Endometrial microvascular endothelial cells (primary cell): Measurements from ENCODE around the gene CMTM4. TPM values are rescaled to one million over a fixed set of nuclear protein-coding genes. Genes with fewer than 3 reads are reported as not detected.

ENCODE experiments used
- in situ Hi-C: cut with HindIII; loops from 2 replicates; pipeline ENCODE4 v1.10.0; 2017; ENCODE audit warnings: low sequenced_read_pairs, low pct_unique_long_range_greater_than_20kb; ENCODE audit errors: inconsistent ontology term
- total RNA-seq: library from RNA; depleted of rRNA; stranded (reverse); fragments of >200 nt; gene quantifications from one replicate; pipeline ENCODE4 v1.2.3, GENCODE V29; 2015; ENCODE audit errors: inconsistent ontology term

CMTM4 gene
- 2.5 TPM for total RNA-seq

DNA sequence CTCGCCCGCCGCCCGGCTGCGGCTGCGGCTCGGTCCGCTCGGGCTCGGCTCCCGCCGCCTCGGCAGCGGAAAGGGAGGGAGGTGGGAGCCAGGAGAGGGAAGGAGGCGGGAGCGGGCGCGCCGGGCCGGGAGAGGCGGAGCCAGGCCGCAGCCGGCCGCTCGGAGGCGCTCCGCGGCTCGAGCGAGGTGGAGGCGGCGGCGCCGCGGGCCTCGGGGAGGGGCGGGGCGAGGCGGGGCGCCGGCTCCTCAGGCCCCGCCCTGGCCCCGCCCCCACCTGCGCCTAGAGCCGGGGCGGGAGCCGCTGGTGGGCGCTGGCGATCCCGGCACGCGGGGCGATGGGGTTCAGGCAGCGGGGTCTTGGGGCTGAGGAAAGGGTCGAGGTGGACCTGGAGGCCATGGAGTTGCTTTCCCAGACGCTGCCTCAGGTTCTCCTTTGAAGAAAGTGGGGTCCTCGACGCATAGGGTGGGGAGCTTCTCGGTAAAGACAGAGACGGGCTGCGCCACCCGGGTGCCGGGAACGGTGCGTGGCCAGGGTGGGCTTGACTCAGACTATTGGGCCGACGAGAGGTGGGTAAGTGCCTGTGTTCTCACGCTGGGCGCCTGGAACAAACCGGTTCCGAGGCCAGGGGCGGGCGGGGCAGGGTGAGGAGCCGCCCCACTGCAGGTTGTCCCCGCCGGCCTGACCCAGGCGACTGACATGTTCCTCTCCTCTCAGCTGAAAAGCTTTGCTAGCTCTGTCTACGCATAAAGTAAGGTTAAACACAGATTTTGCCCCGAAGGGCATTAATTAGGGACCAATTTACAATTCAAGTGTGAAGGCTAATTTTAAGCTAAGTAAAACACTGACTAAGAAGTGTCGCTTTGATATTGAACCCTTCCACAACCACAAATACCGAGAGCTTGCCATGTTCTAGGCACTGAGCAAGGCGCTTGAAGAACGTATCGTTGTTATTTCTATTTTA, at the start of gene CMTM4:
Gene CMTM4 (minus strand): TSS at position 75 of the 962 bp plus-strand sequence. CDS start 218 bp downstream, outside the sequence.
- in situ Hi-C loops = no loop called here

DNA sequence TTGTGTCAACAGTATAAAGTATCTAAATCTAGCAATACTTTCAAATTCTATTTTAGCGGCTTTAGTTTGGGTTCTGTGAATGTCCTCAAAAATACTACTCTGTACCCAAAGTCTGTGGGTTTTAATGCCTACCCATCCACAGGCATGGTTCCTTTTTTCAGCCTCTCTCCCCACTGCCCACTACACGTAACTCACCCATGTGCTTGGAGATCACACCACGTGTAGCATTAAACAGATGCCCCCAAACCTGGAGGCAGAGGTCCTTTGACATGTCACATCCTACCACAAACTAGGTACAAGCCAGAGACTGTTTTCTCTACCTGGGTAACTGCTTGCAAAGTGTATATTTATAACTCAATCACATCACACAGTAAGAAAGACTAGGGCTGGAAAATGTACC, 49.5 kb upstream of the CMTM4 start:
- in situ Hi-C loops = no loop called here

DNA sequence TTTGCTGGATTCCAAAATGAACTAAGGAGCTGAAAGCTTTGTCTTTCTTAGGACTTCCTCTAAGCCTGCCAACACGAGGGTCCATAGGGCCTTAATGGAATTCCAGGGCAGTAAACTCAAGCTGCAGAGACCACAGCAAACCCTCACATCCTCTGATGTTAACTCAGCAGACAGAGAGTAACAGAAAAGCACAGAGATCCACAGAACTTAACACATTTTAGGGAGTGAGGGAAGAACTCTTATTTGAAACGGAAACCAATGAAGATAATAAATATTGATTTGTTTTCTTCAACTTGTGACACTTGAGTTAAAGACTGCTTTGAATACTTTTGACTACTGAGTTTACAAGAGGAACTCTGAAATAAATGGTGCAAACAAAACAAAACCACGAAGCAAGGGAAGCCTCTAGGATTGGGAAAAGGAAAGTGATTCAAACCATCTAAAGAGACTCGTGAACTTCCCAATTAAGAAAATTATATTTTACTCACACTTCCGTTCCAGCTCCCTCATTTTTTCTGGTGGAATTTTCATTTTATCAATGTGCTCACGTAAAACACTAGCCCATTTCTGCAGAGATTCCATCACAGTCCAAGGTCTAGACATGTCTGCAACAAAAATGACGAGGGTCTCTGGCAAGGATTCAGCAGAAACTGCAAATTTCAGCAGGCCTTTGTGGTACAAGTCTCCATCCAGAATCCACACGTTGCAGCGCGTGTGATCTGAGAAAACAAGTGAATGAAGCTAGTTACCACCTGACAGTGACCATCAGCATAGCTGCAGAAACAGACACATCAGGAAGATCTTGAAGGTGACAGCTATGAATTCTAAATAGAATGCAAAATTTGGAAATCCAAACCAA, 45.6 kb upstream of the CMTM4 start:
- in situ Hi-C loops = no loop called here

DNA sequence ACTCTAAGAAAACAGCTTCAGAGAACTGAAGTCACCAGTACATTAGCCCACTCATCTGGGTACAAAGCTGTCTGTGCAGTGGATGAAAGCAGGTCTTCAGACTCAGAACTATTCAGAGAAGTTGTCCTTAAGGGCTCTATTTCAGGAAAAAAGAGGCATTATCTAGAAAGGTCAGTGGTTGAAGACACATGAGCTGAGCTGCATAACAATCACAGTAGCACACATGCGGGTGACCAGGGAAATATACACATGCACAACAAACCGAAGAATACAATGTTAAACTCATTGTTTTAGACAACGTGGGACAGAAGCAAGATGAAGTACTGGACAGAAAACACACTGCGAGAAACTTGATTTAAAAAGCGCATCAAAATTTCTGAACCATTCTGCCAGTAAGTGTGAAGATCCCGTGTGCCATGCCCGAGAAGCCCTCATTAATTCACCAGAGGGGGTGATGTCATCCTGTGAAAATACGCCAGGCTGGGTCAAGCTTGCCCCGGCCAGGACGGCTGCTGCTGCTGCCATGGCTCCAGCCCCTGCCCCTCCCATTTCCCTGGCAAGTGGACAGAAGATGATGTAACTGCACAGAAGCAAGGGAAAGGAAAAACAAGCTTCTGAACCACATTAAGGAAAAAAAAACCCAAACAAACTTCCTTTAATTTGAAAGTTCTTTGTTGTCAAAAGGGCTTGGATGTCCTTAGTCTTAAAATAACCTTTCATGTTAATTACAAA, 44.8 kb upstream of the CMTM4 start:
- in situ Hi-C loops = no loop called here

DNA sequence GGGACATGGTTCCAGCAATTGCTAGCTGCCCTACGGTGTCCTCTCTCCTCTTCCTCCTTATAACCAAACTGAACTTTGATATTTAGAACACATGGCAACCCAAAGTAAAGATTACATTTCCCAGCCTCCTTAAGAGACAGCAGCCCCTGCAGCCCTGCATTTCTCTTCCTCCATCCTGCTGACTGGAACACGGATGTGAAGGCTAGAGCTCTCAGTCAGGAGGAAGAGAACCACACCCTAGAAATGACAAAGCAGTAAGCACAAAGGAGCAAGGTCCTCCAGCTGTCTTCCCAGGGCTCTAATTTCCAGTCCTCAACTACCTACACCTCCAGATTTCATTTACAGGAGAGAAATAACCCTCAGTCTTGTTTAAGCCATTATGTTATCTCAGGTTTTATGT, 44.0 kb upstream of the CMTM4 start:
- in situ Hi-C loops = no loop called here

DNA sequence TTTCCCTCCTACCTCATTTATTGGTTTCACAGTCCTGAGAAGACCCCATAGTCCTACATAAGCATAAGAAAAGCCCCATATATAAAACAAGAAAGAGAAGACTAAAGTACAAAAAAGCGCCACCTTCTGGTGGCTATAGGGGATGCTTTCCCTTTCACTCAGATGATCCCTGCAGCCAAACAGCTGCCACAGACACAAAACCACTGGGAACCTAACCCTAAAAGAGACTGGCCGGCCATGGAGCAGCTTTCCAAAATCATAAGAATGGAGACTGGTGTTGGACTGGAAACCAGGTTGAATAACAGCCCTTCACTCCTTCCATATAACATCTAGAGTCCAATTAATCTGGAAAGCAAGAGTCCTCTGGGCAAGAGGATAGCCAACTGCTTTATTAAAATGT, 43.5 kb upstream of the CMTM4 start:
- in situ Hi-C loops = no loop called here

DNA sequence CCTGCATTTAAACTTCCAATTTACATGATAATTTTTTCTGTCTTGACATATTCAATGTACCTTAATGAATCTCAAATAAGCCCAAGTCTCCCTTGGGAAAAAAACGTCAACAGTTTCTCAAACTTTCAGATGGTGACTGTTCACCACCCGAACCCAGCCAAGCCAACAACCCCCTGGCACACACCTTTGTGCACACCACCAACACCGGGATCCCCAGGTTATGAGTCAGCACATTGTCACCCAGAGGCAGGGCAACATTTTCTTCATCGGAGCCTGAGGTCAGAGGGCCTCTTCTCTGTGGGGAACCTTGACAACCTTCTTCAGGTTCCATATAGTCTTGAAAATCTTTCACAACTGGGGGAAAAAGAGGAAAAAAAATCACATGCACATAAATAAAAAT, 39.3 kb upstream of the CMTM4 start:
- in situ Hi-C loops = no loop called here

DNA sequence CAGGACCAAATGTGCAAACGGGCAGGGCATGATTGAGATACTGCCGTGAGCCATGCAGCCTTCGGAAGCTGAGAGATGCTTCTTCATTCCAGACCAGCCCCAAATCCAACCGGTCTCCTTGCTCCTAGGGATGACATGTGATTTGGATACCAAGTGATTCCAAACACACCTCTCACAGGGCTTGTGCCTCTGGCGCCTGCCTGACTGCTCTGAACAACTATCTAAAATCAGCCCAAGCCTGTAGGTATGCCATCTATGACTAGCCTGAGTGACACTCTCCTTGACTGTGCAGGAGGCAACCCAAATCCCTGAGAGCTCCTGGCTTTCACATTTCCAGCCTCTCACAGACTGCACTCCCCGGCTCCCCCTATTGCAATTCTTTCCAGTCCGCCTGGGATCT, 34.6 kb upstream of the CMTM4 start:
- in situ Hi-C loops = no loop called here

DNA sequence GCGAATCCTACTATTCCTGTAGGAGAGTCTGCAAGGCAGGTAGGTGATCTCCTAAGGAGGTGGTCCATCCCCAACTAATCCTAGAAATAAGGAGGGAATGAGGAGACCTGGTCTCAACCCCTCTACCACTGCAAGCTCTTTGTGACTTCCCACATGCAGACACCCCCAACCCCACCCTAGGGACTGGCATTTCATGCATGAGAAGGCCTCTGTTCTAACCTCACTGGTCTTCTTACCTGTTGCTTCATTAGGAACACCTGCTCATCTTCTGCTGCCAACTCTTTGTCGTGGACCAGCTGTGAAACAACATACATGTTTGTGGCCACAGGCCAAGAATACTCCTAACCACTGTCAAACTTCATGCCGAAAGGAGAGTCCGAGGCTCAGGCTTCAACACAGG, 32.3 kb upstream of the CMTM4 start:
- in situ Hi-C loops = no loop called here

DNA sequence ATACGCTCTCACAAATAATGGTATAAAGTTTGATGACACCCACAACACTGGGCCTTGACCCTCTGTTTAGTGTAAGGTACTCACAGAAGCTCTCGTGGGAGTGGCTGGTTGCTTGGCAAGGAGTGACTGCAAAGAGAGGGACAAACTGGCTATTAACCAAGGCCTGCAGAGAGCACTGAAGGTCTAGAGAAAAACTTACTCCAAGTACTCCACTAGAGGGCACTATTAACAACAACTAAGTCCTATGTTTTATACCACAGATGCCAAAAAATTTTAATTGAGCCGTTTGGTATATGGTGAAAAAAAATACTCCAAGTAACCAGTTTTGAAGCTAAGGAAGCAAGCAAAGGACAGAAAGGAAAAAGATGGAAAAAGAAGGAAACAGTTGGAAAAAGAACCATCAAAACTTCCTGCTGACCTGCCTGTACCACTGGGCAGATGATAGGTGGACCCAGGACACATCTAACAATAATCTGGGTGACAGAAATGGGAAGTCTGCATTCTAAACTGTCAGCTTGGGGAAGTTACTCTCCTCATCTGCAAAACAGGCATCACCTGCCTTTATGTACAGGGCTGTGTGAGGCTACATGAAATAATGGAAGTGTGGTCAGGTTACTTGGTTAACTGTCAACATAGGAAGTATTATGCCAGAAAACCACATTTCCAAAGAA, 31.7 kb upstream of the CMTM4 start:
- in situ Hi-C loops = no loop called here

DNA sequence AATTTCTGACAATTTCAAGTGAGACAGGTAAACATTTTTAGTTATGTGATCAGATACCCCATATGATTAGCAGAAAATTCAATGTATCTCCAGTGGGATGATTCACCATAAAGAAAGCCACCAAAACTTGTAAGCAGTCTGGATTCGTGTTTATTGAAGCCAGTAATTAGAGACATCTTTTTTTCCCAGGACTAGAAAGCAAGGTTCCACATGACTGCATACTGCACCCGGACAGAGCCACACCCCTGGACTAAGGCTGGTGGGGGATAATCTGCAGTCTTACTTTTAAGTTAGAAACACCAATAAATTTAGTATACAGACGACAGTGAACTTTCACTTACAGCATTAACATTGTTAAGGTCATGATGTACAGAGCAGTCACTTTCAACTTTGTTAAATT, 24.2 kb upstream of the CMTM4 start:
- in situ Hi-C loops = no loop called here

DNA sequence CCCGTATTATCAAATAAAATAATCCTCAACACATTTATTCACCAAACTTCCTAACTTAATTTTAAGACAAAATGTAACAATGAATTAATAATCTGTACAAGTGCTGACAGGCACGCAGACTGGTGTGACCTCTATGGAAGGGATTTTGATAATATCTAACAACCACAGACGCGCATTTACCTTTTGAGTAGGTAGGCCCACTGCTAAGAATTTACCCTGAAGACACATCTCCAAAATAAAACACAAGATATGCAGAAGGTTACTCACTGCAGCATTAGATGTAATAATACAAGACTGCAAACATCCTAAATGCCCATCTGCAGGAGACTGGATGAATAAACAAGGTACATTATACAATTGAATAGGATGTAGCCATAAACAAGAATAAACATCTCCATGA, 22.7 kb upstream of the CMTM4 start:
- in situ Hi-C loops = no loop called here

DNA sequence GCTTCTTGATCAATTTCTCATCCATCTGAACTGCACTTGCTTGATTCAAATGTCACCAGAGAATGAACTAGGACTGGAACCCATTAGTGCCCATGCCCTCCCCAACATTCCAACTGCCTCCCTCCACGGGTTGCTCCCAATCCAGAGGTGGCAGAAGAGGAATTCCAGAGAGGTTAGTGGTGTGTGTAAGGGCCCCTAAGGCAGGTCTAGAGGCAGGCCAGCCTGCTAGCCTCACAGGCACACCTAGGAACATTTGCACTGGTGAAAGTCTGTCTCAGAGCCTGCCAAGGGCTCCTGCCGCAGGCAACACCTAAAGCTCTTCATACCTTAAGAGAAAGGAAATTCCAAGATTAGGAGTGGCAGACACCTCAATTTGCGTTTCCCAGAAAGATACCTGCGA, 21.2 kb upstream of the CMTM4 start:
- in situ Hi-C loops = no loop called here

DNA sequence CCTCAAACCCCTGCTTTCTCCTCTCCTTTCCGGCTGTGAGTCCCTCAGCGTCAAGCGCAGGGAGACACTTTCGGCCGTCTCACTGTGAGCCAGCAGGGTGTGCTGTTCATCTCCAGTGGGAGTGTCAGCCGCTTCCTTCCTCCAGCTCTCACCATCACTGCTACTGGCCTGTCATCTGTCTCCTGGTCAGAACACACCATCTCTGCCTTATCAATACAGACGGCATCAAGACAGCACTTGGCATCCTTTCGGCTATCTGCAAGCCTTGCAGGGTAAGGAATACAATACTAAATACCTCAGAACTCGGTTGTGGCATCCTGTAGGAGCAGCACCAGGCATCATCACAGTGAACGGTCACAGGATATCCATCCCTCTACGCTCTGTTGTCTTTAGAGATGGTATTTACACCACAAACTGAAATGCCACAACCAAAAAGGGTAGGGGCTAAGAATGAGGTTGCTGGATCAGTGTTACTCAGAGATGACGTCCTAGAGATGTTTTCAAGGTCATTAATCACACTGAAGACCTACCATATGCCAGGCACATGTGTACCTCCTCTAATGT, 20.7 kb upstream of the CMTM4 start:
- in situ Hi-C loops = no loop called here

DNA sequence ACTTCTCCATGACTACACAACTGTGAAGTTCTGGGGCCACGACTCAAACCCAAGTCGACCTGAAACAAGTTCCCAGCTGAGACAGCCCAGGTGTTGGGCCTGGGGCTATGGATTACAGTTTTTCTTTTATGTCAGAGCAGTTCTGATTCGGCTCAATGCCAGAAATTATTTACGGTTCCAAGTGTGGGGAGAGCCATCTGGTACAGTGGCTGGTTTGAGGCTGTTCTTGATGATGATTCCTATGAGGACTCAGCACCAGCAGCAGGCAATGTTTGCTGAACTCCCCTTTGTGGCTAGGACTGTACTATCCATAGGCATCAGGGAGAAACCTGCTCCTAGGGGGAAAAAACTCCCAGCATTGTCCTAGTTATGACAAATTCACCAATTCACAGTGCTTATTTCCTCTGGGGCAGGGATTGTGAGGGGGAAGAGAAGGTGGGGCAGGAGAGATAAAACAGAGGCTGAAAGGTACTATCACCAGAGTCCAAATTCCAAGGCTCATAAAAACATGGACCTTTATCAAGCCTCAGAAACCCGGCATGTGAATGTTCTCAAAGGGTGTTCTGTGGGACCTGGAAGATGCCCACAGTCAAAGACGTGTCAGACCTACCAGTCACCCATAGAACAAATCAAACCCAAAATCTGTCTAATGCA, 18.2 kb upstream of the CMTM4 start:
- in situ Hi-C loops = no loop called here

DNA sequence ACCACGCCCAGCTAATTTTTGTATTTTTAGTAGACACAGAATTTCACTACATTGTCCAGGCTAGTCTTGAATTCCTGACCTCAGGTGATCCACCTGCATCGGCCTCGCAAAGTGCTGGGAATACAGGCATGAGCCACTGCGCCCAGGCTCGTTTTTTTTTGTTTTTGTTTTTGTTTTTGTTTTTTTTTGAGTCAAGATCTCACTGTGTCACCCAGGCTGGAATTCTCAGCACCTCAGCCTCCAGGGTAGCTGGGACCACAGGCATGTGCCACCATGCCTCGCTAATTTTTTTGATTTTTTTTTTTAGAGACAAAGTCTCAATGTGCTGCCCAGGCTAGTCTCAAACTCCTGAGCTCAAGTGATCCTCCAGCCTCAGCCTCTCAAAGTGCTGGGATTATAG, 17.5 kb upstream of the CMTM4 start:
- in situ Hi-C loops = no loop called here

DNA sequence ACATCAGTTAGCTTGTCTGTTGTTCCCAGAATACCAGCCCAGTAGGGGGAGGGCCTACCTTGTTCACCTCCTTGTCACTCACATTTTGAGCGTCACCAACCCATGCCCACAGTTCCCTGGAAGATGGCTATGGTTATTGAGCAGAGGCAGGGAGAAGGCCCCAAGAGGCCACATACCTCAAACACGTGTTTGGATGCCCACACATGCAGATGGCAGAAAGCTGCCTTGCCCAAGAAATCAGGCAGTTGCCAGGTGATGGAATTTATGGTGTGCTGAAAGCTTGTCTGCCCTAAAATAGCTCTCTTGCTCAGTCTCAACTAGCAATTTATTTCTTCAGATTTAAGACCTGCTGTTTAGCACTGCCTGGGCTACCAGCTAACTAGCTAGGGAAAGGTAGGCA, 16.5 kb upstream of the CMTM4 start:
- in situ Hi-C loops = no loop called here

DNA sequence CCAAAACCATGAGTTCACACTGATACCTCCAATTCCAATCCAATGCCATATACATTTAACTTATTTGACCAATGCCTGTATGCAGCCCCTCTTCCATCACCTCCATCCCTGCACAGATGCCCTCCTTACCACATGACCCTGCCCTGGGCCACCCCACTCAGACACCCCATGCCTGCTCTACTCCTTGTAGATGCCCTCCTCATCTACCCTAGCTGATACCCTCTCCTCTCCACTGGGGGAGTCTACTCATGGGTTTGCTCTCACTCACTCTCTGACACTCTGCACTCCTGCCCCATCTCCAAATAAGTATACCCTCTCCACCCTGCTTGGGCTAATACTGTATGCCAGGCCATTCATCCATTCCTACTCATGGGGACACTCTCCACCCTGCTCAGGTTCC, 16.0 kb upstream of the CMTM4 start:
- in situ Hi-C loops = no loop called here
